K562 (cell line): Measurements from ENCODE around the gene TMEM185B. TPM values are rescaled to one million over a fixed set of nuclear protein-coding genes. Genes with fewer than 3 reads are reported as not detected.

Source experiments
- ATAC-seq: fragments of 200-7000 bp; cut with Tn5 transposase; 3 replicates; pipeline ENCODE4 v1.9.1; 2020; ENCODE audit warnings: moderate library complexity
- BruUV-seq: library from RNA; stranded (reverse); fragments of 400-500 nt; replicated peaks from 2 replicates; lab custom pipeline; 2021; lab: Mats Ljungman, UMichigan
- CTCF ChIA-PET: fragments of 300-600 bp; formaldehyde crosslinking; extraction: SDS; loops from one replicate; lab custom pipeline; 2021; ENCODE audit warnings: low intra/inter-chr PET ratio; lab: Yijun Ruan, JAX
- POLR2A ChIA-PET: fragments of 300-600, 350-650 bp; sonication (Branson Sonifier 250); formaldehyde crosslinking; extraction: SDS; loops from one replicate; lab custom pipeline; 2021; ENCODE audit warnings: antibody characterized with exemption, inconsistent platforms; lab: Yijun Ruan, JAX
- DNase-seq, 4 experiments: peaks; one replicate each; pipeline versions ENCODE4 v3.0.0 to v3.0.0-alpha.2; 2011 to 2018; ENCODE audit warnings: low spot score in 3 of 4, mixed read lengths in 3 of 4; ENCODE audit errors: extremely low read depth in 1 of 4
- FAIRE-seq: peaks from 2 replicates; lab custom pipeline; 2011; peaks lifted over from hg19 to GRCh38; lab: Jason Lieb, UNC
- H2AFZ ChIP-seq: 2 replicates; pipeline ENCODE4 v1.6.0; 2011; ENCODE audit warnings: low read depth, low read length, control low read depth, inconsistent platforms
- H3K27ac ChIP-seq: fragments of 200-600 bp; 3 replicates; pipeline ENCODE4 v1.8.0; 2011; ENCODE audit warnings: low read depth, mild to moderate bottlenecking, control low read depth, inconsistent platforms, low read length, moderate library complexity, mixed read lengths; ENCODE audit errors: extremely low read depth
- H3K27me3 ChIP-seq, 2 experiments: fragments of 300-600 bp in 1 of 2; 2 replicates in 1 of 2; 3 replicates in 1 of 2; pipeline versions ENCODE4 v1.6.0 to v1.8.0; 2011; ENCODE audit warnings: inconsistent platforms in 2 of 2, low read length in 2 of 2, mild to moderate bottlenecking in 1 of 2, mixed read lengths in 1 of 2, moderate library complexity in 1 of 2; ENCODE audit not compliant: control insufficient read depth in 2 of 2, insufficient read depth in 2 of 2
- H3K36me3 ChIP-seq: fragments of 300-600 bp; 3 replicates; pipeline ENCODE4 v1.8.0; 2011; ENCODE audit warnings: mild to moderate bottlenecking, low read length, inconsistent platforms; ENCODE audit not compliant: control insufficient read depth, insufficient read depth
- H3K4me1 ChIP-seq, 2 experiments: fragments of 200-600 bp in 1 of 2; replicated peaks in 1 of 2; 2 replicates in 1 of 2; 3 replicates in 1 of 2; pipeline versions ENCODE4 v1.5.1 to v1.8.0; 2011; ENCODE audit warnings: inconsistent platforms in 2 of 2, low read length in 2 of 2, mild to moderate bottlenecking in 1 of 2, mixed read lengths in 1 of 2, moderate library complexity in 1 of 2; ENCODE audit not compliant: control insufficient read depth in 2 of 2, insufficient read depth in 2 of 2
- H3K4me2 ChIP-seq: 2 replicates; pipeline ENCODE4 v1.6.1; 2011; ENCODE audit warnings: low read length, control low read depth, inconsistent platforms, mixed read lengths; ENCODE audit not compliant: insufficient read depth
- H3K4me3 ChIP-seq: fragments of 200-600 bp; sonication (generic), shearing (Covaris generic); 2 replicates; pipeline ENCODE4 v1.5.1; 2016; ENCODE audit warnings: control low read depth, inconsistent platforms
- H3K79me2 ChIP-seq: fragments of 200-600 bp; 3 replicates; pipeline ENCODE4 v1.8.0; 2011; ENCODE audit warnings: low read length, inconsistent platforms; ENCODE audit not compliant: control insufficient read depth, insufficient read depth
- H3K9ac ChIP-seq, 2 experiments: 2 replicates each; pipeline versions ENCODE4 v1.6.0 to v1.6.1; 2011; ENCODE audit warnings: low read depth in 2 of 2, low read length in 2 of 2, control low read depth in 1 of 2, inconsistent platforms in 1 of 2, mild to moderate bottlenecking in 1 of 2, mixed read lengths in 1 of 2; ENCODE audit not compliant: insufficient read depth in 1 of 2
- H3K9me1 ChIP-seq: one replicate; pipeline ENCODE4 v1.6.0; 2011; ENCODE audit warnings: inconsistent platforms, mild to moderate bottlenecking, low read length, moderate library complexity; ENCODE audit not compliant: control insufficient read depth, insufficient read depth
- H3K9me3 ChIP-seq: replicated peaks from 2 replicates; pipeline ENCODE4 v1.5.1; 2011; ENCODE audit warnings: low read depth, low read length, inconsistent platforms; ENCODE audit not compliant: control insufficient read depth, insufficient read depth
- H4K20me1 ChIP-seq: replicated peaks from 2 replicates; pipeline ENCODE4 v1.6.1; 2011; ENCODE audit warnings: low read length, inconsistent platforms, mixed read lengths; ENCODE audit not compliant: control insufficient read depth, insufficient read depth
- CBX3 ChIP-seq, 2 experiments: IDR thresholded peaks; 1 replicate in 1 of 2; 2 replicates in 1 of 2; pipeline ENCODE4 v1.6.1; 2012; ENCODE audit warnings: inconsistent platforms in 2 of 2, low read length in 2 of 2, borderline replicate concordance in 1 of 2, control low read depth in 1 of 2
- PRMT5 ChIP-seq: sonication (generic); formaldehyde crosslinking; IDR thresholded peaks from 2 replicates; pipeline ENCODE4 v1.5.0; 2020; ENCODE audit warnings: missing genetic modification reagents
- TFAM ChIP-seq: fragments of 250-450 bp; sonication (Bioruptor Pico); conservative IDR thresholded peaks from 2 replicates; pipeline ENCODE4 v1.5.0; 2021; ENCODE audit warnings: mild to moderate bottlenecking, moderate library complexity
- TRIM28 ChIP-seq: fragments of 450-650 bp; IDR thresholded peaks from 2 replicates; pipeline ENCODE4 v1.6.1; 2017
- ZNF41 ChIP-seq: fragments of 250-450 bp; sonication (Bioruptor Pico); conservative IDR thresholded peaks from 2 replicates; pipeline ENCODE4 v1.4.0; 2020; ENCODE audit warnings: mild to moderate bottlenecking
- WGBS: fragments of 100-300 bp; shearing (Covaris generic); methylation state at CpG from one replicate; pipeline ENCODE4 v1.1.6; 2016; ENCODE audit warnings: low coverage, mixed read lengths; ENCODE audit not compliant: insufficient coverage; ENCODE audit errors: missing lambda C conversion rate; 5-methylcytosine and 5-hydroxymethylcytosine counted together
- in situ Hi-C: fragments of 300-500 bp; cut with MboI; formaldehyde crosslinking; loops from 4 replicates; pipeline ENCODE4 v1.15.0; 2018; ENCODE audit warnings: inconsistent platforms, mixed read lengths
- intact Hi-C: fragments of 100-400 bp; cut with micrococcal nuclease; formaldehyde crosslinking; loops from 2 replicates; pipeline ENCODE4 v1.14.2; 2022
- polyA plus RNA-seq, 8 experiments: library from polyadenylated mRNA; depleted of rRNA in 4 of 8; stranded (reverse) in 5 of 8; unstranded in 3 of 8; fragments of >200 nt; fragmentation: Nextera tagmentation in 2 of 8; fragmentation: Illumina TruSeq in 1 of 8; extraction: Ambion mirVana in 2 of 8; extraction: Trizol in 1 of 8; gene quantifications; 2 replicates each; pipeline versions ENCODE4 v1.2.1 to v1.2.3, GENCODE V29; 2011 to 2014; ENCODE audit warnings: inconsistent platforms in 1 of 8, missing spikeins in 1 of 8
- total RNA-seq, 7 experiments: library from RNA; depleted of rRNA in 6 of 7; stranded (reverse); fragments of >200 nt in 6 of 7; fragmentation: Illumina TruSeq in 2 of 7; extraction: Trizol in 2 of 7; gene quantifications; 2 replicates each; pipeline versions ENCODE4 v1.2.1 to v1.2.3, GENCODE V29; 2011 to 2021; ENCODE audit warnings: low replicate concordance in 1 of 7
- TF ChIP-seq, protein P1 (sequence below), 2 experiments: fragments of 450-650 bp in 1 of 2; sonication (generic) in 1 of 2; formaldehyde crosslinking; conservative IDR thresholded peaks; 2 replicates each; pipeline versions ENCODE4 v1.4.0 to v1.8.1; 2020 to 2022; ENCODE audit warnings: mild to moderate bottlenecking in 1 of 2, missing genetic modification reagents in 1 of 2

Gene TMEM185B
- total and polyA plus RNA-seq, 9 of the 15 experiments (the other 6 are each of a cell fraction or from before 2014, with no cell fraction given) = 2.9 to 28.2 (median 11.5) TPM

DNA sequence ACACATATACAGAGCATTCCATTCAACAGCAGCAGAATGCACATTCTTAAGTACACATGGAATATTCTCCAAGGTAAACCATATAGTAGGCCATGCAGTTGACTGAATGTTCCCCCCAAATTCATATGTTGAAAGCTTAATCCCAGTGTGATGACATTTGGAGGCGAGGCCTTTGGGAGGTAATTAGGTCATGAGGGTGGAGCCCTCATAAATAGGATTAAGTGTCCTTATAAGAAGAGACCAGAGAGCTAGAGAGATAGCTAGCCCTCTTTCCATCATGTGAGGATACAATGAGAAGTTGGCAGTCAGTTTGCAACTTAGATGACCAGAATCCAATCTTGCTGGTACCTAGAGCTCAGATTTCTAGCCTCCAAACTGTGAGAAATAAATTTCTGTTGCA lies 27.6 kb downstream of the TMEM185B start (continued):
- TF ChIP-seq ZNF41 (CRISPR knock-in tag) (no peak), PRMT5 (CRISPR knock-in tag) (no peak)
- TF ChIP-seq, protein P1, sequence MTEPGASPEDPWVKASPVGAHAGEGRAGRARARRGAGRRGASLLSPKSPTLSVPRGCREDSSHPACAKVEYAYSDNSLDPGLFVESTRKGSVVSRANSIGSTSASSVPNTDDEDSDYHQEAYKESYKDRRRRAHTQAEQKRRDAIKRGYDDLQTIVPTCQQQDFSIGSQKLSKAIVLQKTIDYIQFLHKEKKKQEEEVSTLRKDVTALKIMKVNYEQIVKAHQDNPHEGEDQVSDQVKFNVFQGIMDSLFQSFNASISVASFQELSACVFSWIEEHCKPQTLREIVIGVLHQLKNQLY (CRISPR knock-in tag; conservative IDR thresholded peaks at IDR 0.05) = no peak

DNA sequence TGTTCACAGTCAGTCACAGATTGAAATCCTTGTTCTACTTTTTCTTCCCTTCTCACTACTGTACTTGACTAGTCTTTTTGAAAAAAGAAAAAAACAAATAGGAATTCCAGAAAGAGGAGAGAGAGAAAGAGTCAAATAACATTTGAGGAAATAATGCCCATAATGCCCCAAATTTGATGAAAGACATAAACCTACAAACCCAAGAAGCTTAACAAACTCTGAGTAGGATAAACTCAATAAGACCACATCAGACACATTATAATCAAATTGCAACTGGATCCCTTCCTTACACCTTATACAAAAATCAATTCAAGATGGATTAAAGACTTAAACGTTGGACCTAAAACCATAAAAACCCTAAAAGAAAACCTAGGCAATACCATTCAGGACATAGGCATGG lies 30.9 kb downstream of the TMEM185B start:
- Histone ChIP-seq H3K4me3 (no peak overlapping the region), H3K79me2 (no peaks in the 10 kb centered on the region), H3K27me3 (no peaks in the 10 kb centered on the region), H3K36me3 (no peaks in the 10 kb centered on the region), H3K4me1 (no peaks in the 10 kb centered on the region), H3K9ac (no peak overlapping the region), H3K27ac (no peak overlapping the region), H2AFZ (no peak overlapping the region), H3K9me1 (no peaks in the 10 kb centered on the region), H3K9me3 (no peaks in the 10 kb centered on the region; the same call in 1 of the 2 replicates), H4K20me1 (no peaks in the 10 kb centered on the region), H3K4me2 (no peak overlapping the region)
- peak in 1 of 2 experiments; percentile 39; a peak in 1 of 3 replicates for TF ChIP-seq CBX3 (IDR thresholded peaks at IDR 0.05; ENCODE audit: borderline replicate concordance in 1 of 2, low read length in 2 of 2)
- TF ChIP-seq TFAM (CRISPR knock-in tag) = no peak
- TF ChIP-seq TRIM28 = 0 out of 2 replicates have a peak, but pooled peaks have one; percentile 32
- 0% methylated on average over 1 of the region's 1 CpG for WGBS
- ChIA-PET CTCF (interaction anchor here (0.6 kb wide), 1 partner anchor 370 kb away, joined by 4 read pairs; no protein-coding TSS in a partner anchor), POLR2A (no interaction called here)
- ATAC-seq (no peak), DNase-seq (no peak), FAIRE-seq (no peak)
- BruUV-seq = no TSS peak
- intact Hi-C loops (no loop called here), in situ Hi-C loops (no loop called here)
